DMS 273 (cell line): ENCODE data around the gene UEVLD.

ENCODE experiments used
- DNase-seq: peaks from one replicate; lab custom pipeline; 2025; ENCODE audit not compliant: unreplicated experiment; lab: John Stamatoyannopoulos, UW

The UEVLD gene

DNA sequence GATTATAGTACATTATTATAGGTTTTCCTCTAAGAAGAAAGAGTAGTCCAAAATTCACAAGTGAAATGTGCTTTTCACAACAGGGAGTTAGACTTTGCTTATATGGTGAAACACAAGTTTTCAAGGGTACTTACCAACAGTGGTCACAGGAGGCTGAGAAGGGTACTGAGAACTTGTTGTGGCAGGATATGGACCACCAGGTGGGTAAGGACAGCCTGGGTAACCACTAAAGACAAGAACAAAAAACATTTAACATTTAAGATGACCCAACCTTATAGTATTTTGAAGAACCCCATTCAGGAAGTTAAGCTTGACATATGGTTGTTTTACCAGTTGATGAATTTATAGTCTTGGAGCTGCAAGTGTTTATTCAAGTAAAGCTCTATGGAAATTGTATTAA is 86.2 kb downstream of the UEVLD start:
- DNase-seq: no peak

DNA sequence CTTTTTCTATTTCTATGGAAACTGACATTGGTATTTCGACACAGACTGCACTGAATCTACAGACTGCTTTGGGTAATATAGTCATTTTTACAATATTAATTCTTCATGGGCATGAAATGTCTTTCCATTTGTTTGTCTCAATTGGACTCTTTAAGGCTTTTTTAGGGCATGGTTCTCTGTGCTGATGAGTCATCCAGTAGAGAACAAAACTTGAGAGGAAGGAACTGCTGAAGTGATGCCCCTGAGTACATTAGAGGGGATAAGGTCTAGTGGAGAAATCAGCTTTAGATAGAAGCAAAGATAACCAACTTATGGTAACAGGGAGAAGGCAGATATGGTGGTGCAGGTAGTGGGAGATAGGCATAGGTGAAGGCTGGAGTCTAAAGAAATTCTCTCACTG is 86.9 kb downstream of the UEVLD start:
- DNase-seq: no peak

DNA sequence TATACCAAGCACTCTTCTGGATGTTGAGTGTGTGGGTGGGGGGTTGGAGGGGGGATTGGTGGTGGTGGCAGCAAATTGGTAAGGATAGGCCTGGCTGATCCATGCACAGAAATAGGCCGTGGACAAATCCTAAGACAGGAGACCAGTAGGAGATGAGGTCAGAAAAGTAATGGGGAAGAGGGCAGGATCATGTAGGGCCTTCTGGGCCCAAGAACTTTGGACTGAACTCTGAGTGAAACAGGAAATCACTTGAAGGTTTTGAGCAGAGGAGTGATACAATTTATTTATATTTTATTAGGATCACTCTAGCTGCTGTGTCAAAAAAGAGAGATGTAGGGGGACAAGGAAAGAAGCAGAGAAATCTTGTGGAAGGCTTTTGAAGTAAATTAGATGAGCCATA is 90.5 kb downstream of the UEVLD start:
- DNase-seq: no peak

DNA sequence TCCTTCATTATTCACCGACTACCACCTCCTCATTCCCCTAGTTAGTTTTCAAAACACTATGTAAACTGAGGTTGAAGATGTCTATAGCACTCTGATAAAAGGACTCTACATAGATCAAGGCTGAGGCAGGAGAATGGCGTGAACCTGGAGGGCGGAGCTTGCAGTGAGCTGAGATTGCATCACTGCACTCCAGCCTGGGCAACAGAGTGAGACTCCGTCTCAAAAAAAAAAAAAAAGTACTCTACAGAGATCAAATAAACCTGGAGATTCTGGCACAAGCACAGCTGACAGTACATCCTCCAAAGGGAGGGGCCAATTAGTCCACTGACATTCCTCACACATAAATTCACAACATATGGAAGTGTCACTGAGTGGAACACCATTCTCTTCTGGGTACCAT is 92.8 kb downstream of the UEVLD start:
- no peak for DNase-seq

DNA sequence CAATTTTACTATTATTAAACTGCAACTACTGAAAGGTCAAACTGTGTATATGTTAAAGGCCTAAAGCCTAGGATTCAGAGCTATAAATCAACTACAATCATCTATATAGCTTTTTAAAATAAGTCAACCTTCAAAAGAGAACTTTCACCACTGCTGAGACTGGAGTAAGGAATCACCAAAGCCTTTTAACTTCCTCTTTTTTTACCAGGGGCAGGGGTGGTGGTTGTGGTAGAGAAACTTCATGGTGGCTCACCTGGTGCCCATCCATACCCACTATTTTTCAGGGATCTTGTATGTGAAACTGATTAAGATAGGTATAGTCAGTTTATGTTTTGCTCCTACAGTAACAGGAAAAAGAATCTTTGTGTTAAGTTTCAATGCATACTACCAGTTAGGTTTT is 93.3 kb downstream of the UEVLD start:
- DNase-seq: no peak

DNA sequence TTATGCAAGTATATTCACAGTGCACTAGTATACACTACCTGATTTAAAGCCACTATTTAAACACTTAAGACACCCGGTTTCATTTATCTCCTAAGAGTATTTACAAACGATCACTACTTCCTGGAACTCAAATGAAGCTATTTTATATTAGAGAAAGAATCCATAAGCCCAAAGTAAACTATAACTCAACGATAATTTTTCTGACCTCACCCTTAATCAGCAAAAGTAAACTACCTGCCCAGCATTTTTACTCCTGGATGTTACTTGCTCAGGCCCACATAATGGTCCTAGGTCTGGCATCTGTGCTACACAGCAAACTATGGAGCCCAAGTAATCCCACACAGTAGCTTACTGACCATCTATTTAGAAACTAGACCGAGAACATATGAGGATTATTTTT is 95.2 kb downstream of the UEVLD start:
- no peak for DNase-seq

DNA sequence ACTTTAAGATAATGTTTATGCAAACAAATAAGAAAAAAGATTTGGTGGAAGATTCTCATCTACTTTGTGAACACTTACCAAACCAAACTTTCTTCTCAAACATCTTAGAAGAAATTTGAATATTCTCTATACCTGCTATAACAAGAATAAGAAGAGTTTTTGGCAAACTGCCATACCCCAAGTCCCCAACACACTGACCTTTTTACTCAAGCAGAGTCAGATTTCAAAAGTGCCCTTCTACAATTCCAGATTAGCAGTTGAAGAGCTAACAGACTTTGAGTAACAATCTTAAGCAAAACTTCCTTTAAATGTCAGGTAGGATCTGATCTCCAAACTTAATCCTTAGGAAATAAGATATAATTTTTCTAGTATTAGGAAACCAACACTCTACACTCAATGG is 95.6 kb downstream of the UEVLD start:
- DNase-seq: peak; percentile 2

DNA sequence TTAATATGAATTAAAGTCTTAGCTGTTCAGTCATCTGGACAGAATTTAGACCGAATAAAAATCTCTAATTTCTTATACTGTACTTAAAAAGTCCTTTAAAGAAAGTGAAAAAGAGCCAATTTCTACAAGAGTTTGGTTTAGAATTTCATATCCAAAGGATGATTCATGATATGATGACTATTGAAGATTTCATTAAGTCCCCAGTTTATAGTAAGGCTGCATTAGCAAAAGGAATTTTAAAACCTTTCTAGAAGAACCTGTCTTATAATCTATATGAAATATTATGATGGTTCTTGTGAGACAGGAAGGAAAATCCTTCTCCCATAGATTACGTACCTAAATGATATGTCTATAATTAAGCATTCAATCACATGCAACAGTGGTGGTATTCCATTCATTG is 96.6 kb downstream of the UEVLD start:
- DNase-seq: no peak

DNA sequence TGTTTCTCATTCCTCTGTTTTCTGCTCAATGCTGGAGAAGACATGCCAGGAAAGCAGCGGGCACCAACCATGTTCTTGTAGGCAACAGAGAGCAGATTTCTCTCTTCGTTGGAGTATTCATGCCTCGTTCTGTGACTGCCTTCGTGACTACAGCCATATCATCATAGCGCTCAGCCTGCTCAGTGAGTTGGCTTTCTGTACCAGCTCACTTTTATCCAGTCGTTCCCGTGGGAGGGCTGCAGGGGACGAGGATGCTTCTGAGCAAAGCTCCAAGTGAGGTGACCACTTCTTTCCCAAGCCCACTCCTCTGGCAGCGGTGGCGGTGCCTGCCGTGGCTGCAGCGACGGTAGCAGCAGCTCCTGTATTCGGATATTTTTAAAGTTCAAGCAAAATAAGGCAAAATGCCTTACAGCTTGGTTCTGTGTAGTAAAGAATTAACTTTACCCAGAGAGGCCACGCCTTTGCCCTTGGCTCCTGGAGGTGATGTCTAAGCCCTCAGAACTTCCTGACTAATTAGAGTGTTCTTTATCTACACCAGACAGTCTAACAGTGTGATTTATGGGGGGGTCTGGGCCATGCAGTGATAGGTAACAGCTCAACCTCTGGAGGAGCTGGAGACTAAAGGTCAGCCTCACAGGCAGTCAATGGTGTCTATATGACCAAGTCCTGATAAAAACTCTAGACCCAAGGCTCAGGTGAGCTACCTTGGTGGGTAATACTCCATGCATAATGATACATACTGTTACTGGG is 97.6 kb downstream of the UEVLD start:
- no peak for DNase-seq

DNA sequence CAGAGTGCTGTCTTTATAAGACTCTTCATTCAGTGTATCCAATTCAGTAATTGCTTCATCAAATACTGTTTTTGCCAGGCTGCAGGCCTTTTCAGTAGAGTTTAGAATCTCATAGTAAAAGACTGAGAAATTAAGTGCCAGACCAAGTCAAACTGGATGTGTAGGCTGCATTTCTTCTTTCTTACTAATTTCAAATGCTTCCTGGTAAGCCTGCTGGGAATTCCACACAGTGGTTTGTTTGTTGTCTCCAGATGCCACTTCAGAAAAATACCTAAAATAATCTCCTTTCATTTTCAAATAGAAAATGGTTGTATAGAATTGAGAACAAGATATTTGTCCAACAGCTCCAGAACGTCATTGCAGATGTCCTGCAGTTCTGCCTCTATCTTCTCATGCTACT is 98.2 kb downstream of the UEVLD start:
- no peak for DNase-seq

DNA sequence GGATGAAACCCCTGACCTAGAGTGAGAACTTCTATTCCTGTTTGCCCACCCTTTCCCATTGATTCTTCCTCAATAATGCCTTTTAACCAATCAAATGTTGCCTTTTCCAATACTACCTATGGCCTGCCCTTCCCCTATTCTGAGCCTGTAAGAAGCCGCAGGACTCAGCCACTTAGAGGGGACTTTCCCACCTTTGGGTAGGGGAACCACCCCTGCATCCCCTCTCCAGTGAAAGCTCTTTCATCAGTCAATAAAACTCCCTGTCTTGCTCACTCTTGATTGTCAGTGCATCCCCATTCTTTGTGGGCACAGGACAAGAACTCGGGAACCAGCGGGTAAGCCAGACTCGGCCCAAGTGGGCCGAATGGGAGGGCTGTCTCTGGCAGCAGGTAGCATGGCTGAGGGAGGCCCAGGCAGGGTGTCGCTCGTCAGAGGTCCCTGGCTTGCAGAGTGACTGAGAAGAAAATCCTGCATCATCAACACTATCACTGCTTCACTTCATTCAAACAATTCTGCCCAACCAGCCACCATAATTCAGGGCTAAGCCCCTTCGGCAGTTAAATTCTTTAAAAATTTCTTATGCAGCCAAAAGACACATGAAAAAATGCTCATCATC is 102.5 kb downstream of the UEVLD start:
- DNase-seq: no peak
